A549 (cell line): Measurements from ENCODE around the gene FAM217B. TPM values are rescaled to one million over a fixed set of nuclear protein-coding genes. Genes with fewer than 3 reads are reported as not detected.

Experiments
- ATAC-seq, 2 experiments: fragments of 200-7000 bp in 1 of 2; fragments of >200 bp in 1 of 2; cut with Nextera tagmentation in 1 of 2; cut with Tn5 transposase in 1 of 2; 3 replicates each; pipeline versions ENCODE4 v1.8.0 to v1.9.1; 2018 to 2020; ENCODE audit warnings: mild to moderate bottlenecking in 1 of 2, moderate library complexity in 1 of 2
- CTCF ChIA-PET: fragments of 300-600 bp; sonication (Branson Sonifier 250); formaldehyde crosslinking; extraction: SDS; loops from one replicate; lab custom pipeline; 2021; ENCODE audit warnings: antibody characterized with exemption, inconsistent platforms; lab: Yijun Ruan, JAX
- POLR2A ChIA-PET: fragments of 350-600 bp; formaldehyde crosslinking; extraction: SDS; loops from one replicate; lab custom pipeline; 2021; ENCODE audit warnings: antibody characterized with exemption, inconsistent platforms; lab: Yijun Ruan, JAX
- DNase-seq, 2 experiments: peaks; one replicate each; pipeline versions ENCODE4 v3.0.0 to v3.0.0-alpha.2; 2011 to 2016; ENCODE audit warnings: low read depth in 1 of 2, low spot score in 1 of 2
- FAIRE-seq: peaks from 2 replicates; lab custom pipeline; 2011; peaks lifted over from hg19 to GRCh38; lab: Jason Lieb, UNC
- H3K27ac ChIP-seq, 2 experiments: fragments of >200 bp; sonication (Bioruptor Twin); formaldehyde crosslinking; 3 replicates each; pipeline ENCODE4 v1.5.1; 2016 to 2017
- H3K4me1 ChIP-seq: fragments of >200 bp; sonication (Bioruptor Twin); formaldehyde crosslinking; 3 replicates; pipeline ENCODE4 v1.6.1; 2016
- H3K4me2 ChIP-seq: fragments of >200 bp; sonication (Bioruptor Twin); formaldehyde crosslinking; 3 replicates; pipeline ENCODE4 v1.6.1; 2016
- H3K4me3 ChIP-seq: fragments of >200 bp; sonication (Bioruptor Twin); formaldehyde crosslinking; 3 replicates; pipeline ENCODE4 v1.5.1; 2016
- H3K9me3 ChIP-seq: fragments of >200 bp; sonication (Bioruptor Twin); formaldehyde crosslinking; 3 replicates; pipeline ENCODE4 v1.6.1; 2016
- ATOH8 ChIP-seq: fragments of 250-450 bp; sonication (Bioruptor Pico); IDR thresholded peaks from 2 replicates; pipeline ENCODE4 v1.5.0; 2020; ENCODE audit warnings: low read depth, mild to moderate bottlenecking, moderate library complexity
- BHLHE40 ChIP-seq: IDR thresholded peaks from 2 replicates; pipeline ENCODE4 v1.6.1; 2012; ENCODE audit warnings: low read depth, low read length, inconsistent platforms
- CBX8 ChIP-seq: fragments of 200-600 bp; sonication (generic); IDR thresholded peaks from 2 replicates; pipeline ENCODE4 v1.6.1; 2016
- CHD2 ChIP-seq: fragments of 150-350 bp; IDR thresholded peaks from 2 replicates; pipeline ENCODE4 v1.6.1; 2014; ENCODE audit warnings: low read length; ENCODE audit not compliant: partially characterized antibody
- CTCF ChIP-seq: fragments of >200 bp; sonication (Bioruptor Twin); formaldehyde crosslinking; IDR thresholded peaks from 3 replicates; pipeline ENCODE4 v1.5.1; 2016
- EHF ChIP-seq: fragments of 250-450 bp; sonication (Bioruptor Pico); IDR thresholded peaks from 2 replicates; pipeline ENCODE4 v1.5.0; 2020; ENCODE audit warnings: mild to moderate bottlenecking
- EHMT2 ChIP-seq: fragments of 200-600 bp; sonication (generic); IDR thresholded peaks from 2 replicates; pipeline ENCODE4 v1.6.1; 2016; ENCODE audit warnings: antibody characterized with exemption, low read depth, mild to moderate bottlenecking, moderate library complexity
- FOSB ChIP-seq: fragments of 250-450 bp; sonication (Bioruptor Pico); IDR thresholded peaks from 2 replicates; pipeline ENCODE4 v1.5.0; 2020; ENCODE audit warnings: mild to moderate bottlenecking, moderate library complexity
- HEYL ChIP-seq: fragments of 250-450 bp; sonication (Bioruptor Pico); IDR thresholded peaks from 2 replicates; pipeline ENCODE4 v1.8.0; 2021; ENCODE audit warnings: mild to moderate bottlenecking, moderate library complexity
- HMGXB4 ChIP-seq: fragments of 250-450 bp; sonication (Bioruptor Pico); IDR thresholded peaks from 2 replicates; pipeline ENCODE4 v1.5.0; 2021; ENCODE audit warnings: mild to moderate bottlenecking, moderate library complexity, borderline replicate concordance
- HOXA7 ChIP-seq: fragments of 250-450 bp; sonication (Bioruptor Pico); IDR thresholded peaks from 2 replicates; pipeline ENCODE4 v1.5.0; 2020; ENCODE audit warnings: mild to moderate bottlenecking, moderate library complexity
- JUN ChIP-seq, 2 experiments: fragments of >200 bp; sonication (Bioruptor Twin); formaldehyde crosslinking; IDR thresholded peaks; 2 replicates in 1 of 2; 3 replicates in 1 of 2; pipeline ENCODE4 v1.6.1; 2016 to 2017
- NFE2L2 ChIP-seq: fragments of 150-350 bp; conservative IDR thresholded peaks from 2 replicates; pipeline ENCODE4 v1.6.1; 2014; ENCODE audit warnings: low read length
- NR3C1 ChIP-seq: fragments of >200 bp; sonication (Bioruptor Twin); formaldehyde crosslinking; IDR thresholded peaks from 3 replicates; pipeline ENCODE4 v1.6.1; 2017
- RAD21 ChIP-seq, 2 experiments: fragments of >200 bp in 1 of 2; sonication (Bioruptor Twin) in 1 of 2; formaldehyde crosslinking in 1 of 2; IDR thresholded peaks in 1 of 2; conservative IDR thresholded peaks in 1 of 2; 2 replicates in 1 of 2; 3 replicates in 1 of 2; pipeline ENCODE4 v1.6.1; 2012 to 2018; ENCODE audit warnings: inconsistent platforms in 1 of 2
- RCOR1 ChIP-seq: fragments of 150-350 bp; IDR thresholded peaks from 2 replicates; pipeline ENCODE4 v1.6.1; 2014; ENCODE audit warnings: antibody characterized with exemption, low read length, low read depth
- ZSCAN20 ChIP-seq: fragments of 250-450 bp; sonication (Bioruptor Pico); IDR thresholded peaks from 2 replicates; pipeline ENCODE4 v1.8.0; 2022; ENCODE audit warnings: mild to moderate bottlenecking, moderate library complexity
- WGBS: methylation state at CpG from one replicate; pipeline ENCODE4 v1.1.6; 2017; ENCODE audit errors: missing lambda C conversion rate; 5-methylcytosine and 5-hydroxymethylcytosine counted together
- polyA plus RNA-seq, 4 experiments: library from polyadenylated mRNA; depleted of rRNA in 3 of 4; stranded (reverse); fragments of >200 nt; fragmentation: RNase III in 1 of 4; extraction: RNeasy Plus Mini Kit Qiagen cat#74134 plus additional on column Dnase treatment in 1 of 4; gene quantifications; 2 replicates in 3 of 4; 3 replicates in 1 of 4; pipeline ENCODE4 v1.2.3, GENCODE V29; 2011 to 2017

Gene FAM217B
- polyA plus RNA-seq, 2 of the 4 experiments (the other 2 are of a cell fraction): 6.2 to 11.6 TPM

- TF ChIP-seq HMGXB4 (CRISPR knock-in tag): no peak
- TF ChIP-seq NR3C1: no peak
- no peak for TF ChIP-seq FOSB
- no peak for TF ChIP-seq HEYL
- no peak for TF ChIP-seq EHF (CRISPR knock-in tag)
These were observed 55.9 kb downstream of the FAM217B start (continued) for GRCh38 chr20:59996108-59996507.

GRCh38 chr20:59997896-59998295, 57.7 kb downstream of the FAM217B start:
- H3K4me3 ChIP-seq: no peak overlapping the region
- H3K9me3 ChIP-seq: no peaks in the 10 kb centered on the region
- no peak for TF ChIP-seq BHLHE40
- TF ChIP-seq CHD2: no peak
- no peak for TF ChIP-seq RCOR1
- TF ChIP-seq ATOH8 (CRISPR knock-in tag): no peak
- no peak for TF ChIP-seq NFE2L2
- TF ChIP-seq EHMT2: no peak
- TF ChIP-seq CTCF: no peak
- no peak for TF ChIP-seq HOXA7 (CRISPR knock-in tag)
- no peak for TF ChIP-seq ZSCAN20 (CRISPR knock-in tag)
- no peak for TF ChIP-seq CBX8
- TF ChIP-seq JUN (IDR thresholded peaks at IDR 0.05): no peak
- no peak for TF ChIP-seq RAD21 (conservative IDR thresholded peaks at IDR 0.05 in 1 of 2, IDR thresholded peaks at IDR 0.05 in 1 of 2)
- ChIA-PET POLR2A (no interaction called here), CTCF (interaction anchor here (0.6 to 1.2 kb wide), 3 partner anchors 64 to 889 kb away, joined by 3 to 4 read pairs (median 3); partner anchors contain the start of gene SYCP2)
- no peak for ATAC-seq
- no peaks in the 10 kb centered on the region for H3K4me1 ChIP-seq
- DNase-seq: no peak
- WGBS: 28% methylated on average over 2 of the region's 2 CpGs
- no peak overlapping the region for H3K27ac ChIP-seq
- no peak overlapping the region for H3K4me2 ChIP-seq
- no peak for FAIRE-seq

Other genes with a start within 250 kb of the FAM217B start
- 1.3 and 2.1 TPM in 2 replicates for gene SYCP2, start 6.8 kb upstream of the FAM217B start, polyA plus RNA-seq (2011; rRNA removed)
- 0.50 to 0.84 TPM (median 0.52 TPM) in 3 replicates for gene SYCP2, start 6.8 kb upstream of the FAM217B start, polyA plus RNA-seq (2017; fragmentation: RNase III; extraction: RNeasy Plus Mini Kit Qiagen cat#74134 plus additional on column Dnase treatment)
- 2.6 and 2.7 TPM in 2 replicates for gene PPP1R3D, start 84 bp upstream of the FAM217B start, polyA plus RNA-seq (2011; rRNA removed)
- 2.6 to 3.9 TPM (median 3.2 TPM) in 3 replicates for gene PPP1R3D, start 84 bp upstream of the FAM217B start, polyA plus RNA-seq (2017; fragmentation: RNase III; extraction: RNeasy Plus Mini Kit Qiagen cat#74134 plus additional on column Dnase treatment)
- gene CDH26, start 18.0 kb downstream of the FAM217B start, polyA plus RNA-seq (2011; rRNA removed): 0.33 and 0.57 TPM in 2 replicates
- 0.16 to 0.28 TPM (median 0.27 TPM) in 3 replicates for gene CDH26, start 18.0 kb downstream of the FAM217B start, polyA plus RNA-seq (2017; fragmentation: RNase III; extraction: RNeasy Plus Mini Kit Qiagen cat#74134 plus additional on column Dnase treatment)